Measurements from ENCODE around the gene CCL1. TPM values are rescaled to one million over a fixed set of nuclear protein-coding genes. Genes with fewer than 3 reads are reported as not detected.

The CCL1 gene
- total RNA-seq, 1 experiment from 2014 or later: not detected

DNA sequence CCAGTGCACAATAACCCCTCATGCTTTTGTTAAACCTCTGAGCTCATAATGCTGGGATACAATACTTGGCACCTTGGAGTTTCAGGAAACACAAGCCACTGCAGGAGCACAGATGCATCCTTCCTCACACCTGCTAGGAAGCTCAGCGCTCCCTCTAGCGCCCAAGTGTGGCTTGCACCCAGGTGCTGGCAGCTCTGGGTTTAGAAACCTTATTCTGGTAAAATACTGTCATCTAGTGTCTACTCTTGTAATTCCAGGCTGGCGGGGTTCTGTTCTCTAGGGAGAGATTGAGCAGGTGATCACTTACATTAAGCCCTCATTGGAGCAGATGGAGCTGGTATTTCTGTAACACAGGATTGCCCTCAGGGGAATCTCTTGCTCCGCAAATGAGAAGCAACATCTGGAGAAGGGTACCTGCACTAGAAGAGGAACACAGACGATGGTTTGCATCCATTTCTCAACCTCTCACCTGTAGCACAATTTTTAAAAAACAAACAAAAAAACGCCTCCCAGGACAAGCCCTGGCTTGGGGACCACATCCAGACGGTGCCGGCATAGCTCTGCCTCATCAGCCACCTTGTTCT is 1.5 kb downstream of the CCL1 start:
- H3K27ac Mint-ChIP-seq: no peak overlapping the region

More for the DNA sequence above, 1.5 kb downstream of the CCL1 start:
- Histone ChIP-seq H3K9me3 (ENCODE audit: control insufficient read depth, low read depth, low read length) (no peaks in the 10 kb centered on the region), H3K18ac (ENCODE audit: insufficient read length, low read depth, low read length) (no peak overlapping the region), H3K23me2 (ENCODE audit: insufficient read length, low read depth, low read length, poor library complexity, severe bottlenecking) (no peaks in the 10 kb centered on the region), H3K23ac (ENCODE audit: insufficient read length, low read depth, low read length) (no peak overlapping the region), H2BK15ac (ENCODE audit: low read depth, low read length) (no peak overlapping the region), H4K20me1 (ENCODE audit: control insufficient read depth, insufficient read depth, insufficient read length) (no peaks in the 10 kb centered on the region), H2AK5ac (ENCODE audit: insufficient read length, low read length) (no peak overlapping the region), H2BK20ac (ENCODE audit: low read depth, low read length, poor library complexity, severe bottlenecking) (no peak overlapping the region), H2BK120ac (ENCODE audit: low read depth, low read length, poor library complexity, severe bottlenecking) (no peak overlapping the region), H4K91ac (ENCODE audit: insufficient read length, low read depth, low read length) (no peak overlapping the region), H3T11ph (ENCODE audit: low read length) (no peak overlapping the region), H3K4ac (ENCODE audit: low read depth, low read length) (no peak overlapping the region), H2BK5ac (ENCODE audit: insufficient read length, low read length) (no peak overlapping the region), H4K5ac (ENCODE audit: insufficient read length, low read depth, low read length) (no peak overlapping the region), H4K8ac (replicated peaks; ENCODE audit: insufficient read length, low read depth, low read length) (no peak overlapping the region), H3K79me2 (ENCODE audit: insufficient read depth, low read length) (no peaks in the 10 kb centered on the region), H3K27ac (ENCODE audit: insufficient read length, low read depth, low read length) (no peak overlapping the region), H3K4me2 (ENCODE audit: insufficient read depth, insufficient read length, low read length) (no peak overlapping the region), H3K4me1 (ENCODE audit: insufficient read depth, low read length) (no peaks in the 10 kb centered on the region), H2AFZ (ENCODE audit: low read length) (no peak overlapping the region), H3K14ac (ENCODE audit: insufficient read depth, low read length) (no peak overlapping the region), H3K9ac (ENCODE audit: extremely low read depth, insufficient read length, low read length) (no peak overlapping the region), H3K56ac (ENCODE audit: insufficient read length, low read depth, low read length) (no peak overlapping the region), H3K79me1 (ENCODE audit: insufficient read depth, low read depth, low read length, poor library complexity, severe bottlenecking) (no peaks in the 10 kb centered on the region), H3K27me3 (ENCODE audit: insufficient read depth, low read length) (no peaks in the 10 kb centered on the region), H2BK12ac (ENCODE audit: insufficient read length, low read depth, low read length) (no peak overlapping the region)
- peaks cover 3 to 9% of the 10 kb centered on the region in 2 experiments; a peak in 3 of 4 replicates for H3K4me1 Mint-ChIP-seq
- WGBS (ENCODE audit: extremely low coverage, insufficient read length, low lambda C conversion rate): no CpG with 5 or more reads among the region's 8 CpGs
- peak; percentile 100 for TF ChIP-seq CTCF (conservative IDR thresholded peaks at IDR 0.05)
- peak; percentile 98 for DNase-seq
- H3K36me3 Mint-ChIP-seq (ENCODE audit: insufficient read depth in 1 of 3, low read depth in 3 of 3): no peaks in the 10 kb centered on the region
- no peak overlapping the region for H3K4me3 Mint-ChIP-seq
- H3K9me3 Mint-ChIP-seq: no peaks in the 10 kb centered on the region
- peaks cover 21% of the 10 kb centered on the region for H3K27me3 Mint-ChIP-seq (ENCODE audit: low read depth)

Measured in H9 (cell line).